Esophagus squamous epithelium (tissue), 4 donors: ENCODE measurements around the gene SPATA22.

Experiments
- POLR2A ChIP-seq, 4 donors: fragments of 450-650 bp; IDR thresholded peaks; one replicate each; pipeline ENCODE4 v1.6.1; 2017; ENCODE audit warnings: antibody characterized with exemption in 4 of 4, mild to moderate bottlenecking in 4 of 4, moderate library complexity in 3 of 4
- TF ChIP-seq, protein P1 (sequence below), 6 experiments: fragments of 450-650 bp in 4 of 6; fragments of 200-600 bp in 2 of 6; sonication (generic) in 2 of 6; IDR thresholded peaks; one replicate each; pipeline ENCODE4 v1.5.1; 2016 to 2019; ENCODE audit warnings: antibody characterized with exemption in 6 of 6, mild to moderate bottlenecking in 4 of 6, moderate library complexity in 4 of 6

DNA sequence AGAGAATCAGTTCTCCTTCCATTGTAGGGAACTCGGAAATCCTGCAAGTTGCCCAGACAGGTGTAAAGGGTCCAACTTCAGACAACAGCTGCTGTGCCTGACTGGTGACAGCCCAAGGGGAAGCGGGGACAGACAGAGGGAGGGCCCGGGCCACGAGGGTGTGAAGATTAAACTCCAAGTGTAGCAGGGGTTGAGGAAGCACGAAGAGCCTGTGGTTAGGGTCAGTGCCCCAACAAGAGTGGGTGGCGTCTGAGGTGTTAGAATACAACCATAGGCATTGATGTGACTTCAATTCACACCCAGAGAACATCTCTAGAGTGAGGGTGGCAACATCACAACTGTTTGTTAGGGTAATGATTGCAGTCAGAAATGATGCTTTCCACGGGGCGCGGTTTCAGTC lies 43.3 kb upstream of the SPATA22 start:
- TF ChIP-seq POLR2A (IDR thresholded peaks at IDR 0.05), result no peak
- TF ChIP-seq, protein P1, sequence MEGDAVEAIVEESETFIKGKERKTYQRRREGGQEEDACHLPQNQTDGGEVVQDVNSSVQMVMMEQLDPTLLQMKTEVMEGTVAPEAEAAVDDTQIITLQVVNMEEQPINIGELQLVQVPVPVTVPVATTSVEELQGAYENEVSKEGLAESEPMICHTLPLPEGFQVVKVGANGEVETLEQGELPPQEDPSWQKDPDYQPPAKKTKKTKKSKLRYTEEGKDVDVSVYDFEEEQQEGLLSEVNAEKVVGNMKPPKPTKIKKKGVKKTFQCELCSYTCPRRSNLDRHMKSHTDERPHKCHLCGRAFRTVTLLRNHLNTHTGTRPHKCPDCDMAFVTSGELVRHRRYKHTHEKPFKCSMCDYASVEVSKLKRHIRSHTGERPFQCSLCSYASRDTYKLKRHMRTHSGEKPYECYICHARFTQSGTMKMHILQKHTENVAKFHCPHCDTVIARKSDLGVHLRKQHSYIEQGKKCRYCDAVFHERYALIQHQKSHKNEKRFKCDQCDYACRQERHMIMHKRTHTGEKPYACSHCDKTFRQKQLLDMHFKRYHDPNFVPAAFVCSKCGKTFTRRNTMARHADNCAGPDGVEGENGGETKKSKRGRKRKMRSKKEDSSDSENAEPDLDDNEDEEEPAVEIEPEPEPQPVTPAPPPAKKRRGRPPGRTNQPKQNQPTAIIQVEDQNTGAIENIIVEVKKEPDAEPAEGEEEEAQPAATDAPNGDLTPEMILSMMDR (IDR thresholded peaks at IDR 0.05), result no peak
